ENCODE results near the gene C1orf210. TPM values are rescaled to one million over a fixed set of nuclear protein-coding genes. Genes with fewer than 3 reads are reported as not detected.

Gene C1orf210
- total and polyA plus RNA-seq, 9 of the 15 experiments (the other 6 are each of a cell fraction or from before 2014, with no cell fraction given), result 0.21 TPM; not detected in 8

DNA sequence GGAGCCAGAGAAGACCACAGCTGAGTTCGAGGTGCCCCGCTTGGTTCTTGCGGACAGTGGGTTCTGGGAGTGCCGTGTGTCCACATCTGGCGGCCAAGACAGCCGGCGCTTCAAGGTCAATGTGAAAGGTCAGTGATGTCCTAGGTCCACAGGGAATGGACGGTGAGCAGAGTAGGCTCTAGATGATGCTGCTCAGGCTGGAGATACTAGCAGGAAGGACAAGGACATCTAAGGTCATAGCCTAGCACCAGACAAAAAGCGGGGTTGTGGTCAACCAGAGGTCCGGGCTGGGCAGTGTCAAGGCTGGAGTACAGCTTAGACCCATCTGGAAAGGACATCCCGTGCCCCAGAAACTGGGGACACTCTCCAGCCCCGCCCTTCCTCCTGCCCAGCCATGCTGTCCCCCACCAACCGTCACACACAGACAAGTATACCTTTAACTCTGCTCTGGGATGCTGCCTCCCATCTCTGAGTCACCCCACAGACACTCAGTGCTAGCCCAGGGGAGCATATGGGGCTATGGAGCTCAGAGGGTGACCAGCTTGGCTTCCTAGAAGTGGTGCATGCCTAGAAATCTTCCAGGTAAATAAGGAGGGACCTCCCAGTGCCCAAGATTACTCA, 24.1 kb upstream of the C1orf210 start:
- ATAC-seq (no peak), FAIRE-seq (no peak), DNase-seq (ENCODE audit: extremely low read depth in 1 of 4, low spot score in 3 of 4) (no peak)
- Histone ChIP-seq H3K4me1 (replicated peaks in 1 of 2; ENCODE audit: control insufficient read depth in 2 of 2, insufficient read depth in 2 of 2, low read length in 2 of 2) (peaks cover 4 to 28% of the 10 kb centered on the region in 2 experiments; a peak in 4 of 5 replicates), H3K9me1 (ENCODE audit: control insufficient read depth, insufficient read depth, low read length) (no peaks in the 10 kb centered on the region), H2AFZ (ENCODE audit: low read depth, low read length) (no peak overlapping the region), H3K4me3 (no peak overlapping the region), H3K4me2 (ENCODE audit: insufficient read depth, low read length) (no peak overlapping the region), H4K20me1 (replicated peaks; ENCODE audit: control insufficient read depth, insufficient read depth, low read length) (no peaks in the 10 kb centered on the region; the same call in 1 of the 2 replicates), H3K27ac (ENCODE audit: extremely low read depth, low read depth, low read length) (no peak overlapping the region), H3K79me2 (ENCODE audit: control insufficient read depth, insufficient read depth, low read length) (no peaks in the 10 kb centered on the region), H3K9ac (ENCODE audit: insufficient read depth in 1 of 2, low read depth in 2 of 2, low read length in 2 of 2) (no peak overlapping the region), H3K36me3 (ENCODE audit: control insufficient read depth, insufficient read depth, low read length) (no peaks in the 10 kb centered on the region), H3K9me3 (replicated peaks; ENCODE audit: control insufficient read depth, insufficient read depth, low read depth, low read length) (0 out of 2 replicates have a peak, but pooled peaks cover 2% of the 10 kb centered on the region), H3K27me3 (ENCODE audit: control insufficient read depth in 2 of 2, insufficient read depth in 2 of 2, low read length in 2 of 2) (peaks cover 20 to 76% of the 10 kb centered on the region in 2 experiments)
- WGBS (ENCODE audit: insufficient coverage, low coverage, missing lambda C conversion rate), result 23% methylated on average over 13 of the region's 13 CpGs
- TF ChIP-seq ESRRA (IDR thresholded peaks at IDR 0.05; ENCODE audit: borderline replicate concordance, low read depth) (peak; percentile 60), TBL1XR1 (IDR thresholded peaks at IDR 0.05; ENCODE audit: low read length in 2 of 2) (no peak)
- ChIA-PET POLR2A (interaction anchor here (0.6 to 1.3 kb wide), 4 partner anchors 11 to 1658 kb away, joined by 3 to 6 read pairs (median 4); no protein-coding TSS in a partner anchor), CTCF (ENCODE audit: low intra/inter-chr PET ratio) (no interaction called here)
- in situ Hi-C loops (cut with MboI), result no loop called here
- BruUV-seq (replicated peaks), result no TSS peak
- intact Hi-C loops (cut with micrococcal nuclease), result no loop called here

DNA sequence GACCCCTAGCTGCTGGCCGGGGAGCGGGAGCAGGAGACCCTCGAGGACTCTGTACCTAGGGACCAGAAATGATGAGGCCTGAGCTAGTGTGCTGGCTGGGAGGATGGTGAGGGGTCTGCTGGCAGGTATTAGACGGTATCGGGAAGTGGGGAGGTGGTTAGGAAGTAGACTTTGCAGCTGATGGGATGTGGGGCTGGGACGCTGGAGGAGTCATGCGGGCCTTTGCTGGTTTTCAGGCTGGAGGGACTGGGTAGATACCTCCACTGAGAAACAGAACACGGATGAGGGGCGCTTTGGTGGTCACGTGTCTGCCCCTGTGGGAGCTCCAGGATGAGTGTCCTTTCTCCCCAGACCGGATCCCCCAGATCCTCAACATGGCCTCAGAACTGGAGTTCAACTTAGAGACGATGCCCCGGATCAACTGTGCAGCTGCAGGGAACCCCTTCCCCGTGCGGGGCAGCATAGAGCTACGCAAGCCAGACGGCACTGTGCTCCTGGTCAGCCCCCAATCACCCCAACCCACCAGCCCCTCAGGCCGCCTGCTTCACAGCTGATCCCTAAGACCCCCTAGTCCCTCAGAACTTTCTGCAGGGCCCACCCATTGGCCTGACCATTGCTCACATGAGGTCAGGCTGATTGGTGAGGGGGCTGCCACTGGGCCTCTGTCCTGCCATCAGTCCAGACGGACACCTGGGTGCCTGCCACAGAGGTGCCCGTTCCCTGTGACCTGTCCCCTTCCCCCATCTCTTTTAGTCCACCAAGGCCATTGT, 23.4 kb upstream of the C1orf210 start:
- intact Hi-C loops (cut with micrococcal nuclease) (no loop called here), in situ Hi-C loops (cut with MboI) (no loop called here)
- H3K4me3 ChIP-seq, result no peak overlapping the region
- H3K9ac ChIP-seq (ENCODE audit: insufficient read depth in 1 of 2, low read depth in 2 of 2, low read length in 2 of 2), result no peak overlapping the region
- no peak overlapping the region for H3K4me2 ChIP-seq (ENCODE audit: insufficient read depth, low read length)
- no peaks in the 10 kb centered on the region; the same call in 1 of the 2 replicates for H4K20me1 ChIP-seq (replicated peaks; ENCODE audit: control insufficient read depth, insufficient read depth, low read length)
- DNase-seq (ENCODE audit: extremely low read depth in 1 of 4, low spot score in 3 of 4) (peak in 1 of 4 experiments; percentile 22), FAIRE-seq (peak; percentile 11), ATAC-seq (peak; percentile 66)
- H3K27me3 ChIP-seq (ENCODE audit: control insufficient read depth in 2 of 2, insufficient read depth in 2 of 2, low read length in 2 of 2), result peaks cover 20 to 83% of the 10 kb centered on the region in 2 experiments
- no TSS peak for BruUV-seq (replicated peaks)
- H3K9me3 ChIP-seq (replicated peaks; ENCODE audit: control insufficient read depth, insufficient read depth, low read depth, low read length), result 0 out of 2 replicates have a peak, but pooled peaks cover 2% of the 10 kb centered on the region
- 23% methylated on average over 20 of the region's 20 CpGs for WGBS (ENCODE audit: insufficient coverage, low coverage, missing lambda C conversion rate)
- peaks cover 4 to 29% of the 10 kb centered on the region in 2 experiments; a peak in 4 of 5 replicates for H3K4me1 ChIP-seq (replicated peaks in 1 of 2; ENCODE audit: control insufficient read depth in 2 of 2, insufficient read depth in 2 of 2, low read length in 2 of 2)
- H2AFZ ChIP-seq (ENCODE audit: low read depth, low read length), result no peak overlapping the region
- ChIA-PET CTCF (ENCODE audit: low intra/inter-chr PET ratio) (no interaction called here), POLR2A (interaction anchor here (0.6 to 0.8 kb wide), 2 partner anchors 21 to 70 kb away, joined by 3 read pairs; no protein-coding TSS in a partner anchor)
- H3K36me3 ChIP-seq (ENCODE audit: control insufficient read depth, insufficient read depth, low read length), result no peaks in the 10 kb centered on the region
- H3K79me2 ChIP-seq (ENCODE audit: control insufficient read depth, insufficient read depth, low read length), result no peaks in the 10 kb centered on the region
- H3K9me1 ChIP-seq (ENCODE audit: control insufficient read depth, insufficient read depth, low read length), result no peaks in the 10 kb centered on the region
- H3K27ac ChIP-seq (ENCODE audit: extremely low read depth, low read depth, low read length), result no peak overlapping the region
- TF ChIP-seq NR2C1 (IDR thresholded peaks at IDR 0.05), result no peak
- no peak for TF ChIP-seq NR2C1 (tag; IDR thresholded peaks at IDR 0.05)
- TF ChIP-seq, protein P1, sequence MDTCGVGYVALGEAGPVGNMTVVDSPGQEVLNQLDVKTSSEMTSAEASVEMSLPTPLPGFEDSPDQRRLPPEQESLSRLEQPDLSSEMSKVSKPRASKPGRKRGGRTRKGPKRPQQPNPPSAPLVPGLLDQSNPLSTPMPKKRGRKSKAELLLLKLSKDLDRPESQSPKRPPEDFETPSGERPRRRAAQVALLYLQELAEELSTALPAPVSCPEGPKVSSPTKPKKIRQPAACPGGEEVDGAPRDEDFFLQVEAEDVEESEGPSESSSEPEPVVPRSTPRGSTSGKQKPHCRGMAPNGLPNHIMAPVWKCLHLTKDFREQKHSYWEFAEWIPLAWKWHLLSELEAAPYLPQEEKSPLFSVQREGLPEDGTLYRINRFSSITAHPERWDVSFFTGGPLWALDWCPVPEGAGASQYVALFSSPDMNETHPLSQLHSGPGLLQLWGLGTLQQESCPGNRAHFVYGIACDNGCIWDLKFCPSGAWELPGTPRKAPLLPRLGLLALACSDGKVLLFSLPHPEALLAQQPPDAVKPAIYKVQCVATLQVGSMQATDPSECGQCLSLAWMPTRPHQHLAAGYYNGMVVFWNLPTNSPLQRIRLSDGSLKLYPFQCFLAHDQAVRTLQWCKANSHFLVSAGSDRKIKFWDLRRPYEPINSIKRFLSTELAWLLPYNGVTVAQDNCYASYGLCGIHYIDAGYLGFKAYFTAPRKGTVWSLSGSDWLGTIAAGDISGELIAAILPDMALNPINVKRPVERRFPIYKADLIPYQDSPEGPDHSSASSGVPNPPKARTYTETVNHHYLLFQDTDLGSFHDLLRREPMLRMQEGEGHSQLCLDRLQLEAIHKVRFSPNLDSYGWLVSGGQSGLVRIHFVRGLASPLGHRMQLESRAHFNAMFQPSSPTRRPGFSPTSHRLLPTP (IDR thresholded peaks at IDR 0.05; ENCODE audit: borderline replicate concordance, extremely low read depth, insufficient read length), result no peak
- TF ChIP-seq, protein P2, sequence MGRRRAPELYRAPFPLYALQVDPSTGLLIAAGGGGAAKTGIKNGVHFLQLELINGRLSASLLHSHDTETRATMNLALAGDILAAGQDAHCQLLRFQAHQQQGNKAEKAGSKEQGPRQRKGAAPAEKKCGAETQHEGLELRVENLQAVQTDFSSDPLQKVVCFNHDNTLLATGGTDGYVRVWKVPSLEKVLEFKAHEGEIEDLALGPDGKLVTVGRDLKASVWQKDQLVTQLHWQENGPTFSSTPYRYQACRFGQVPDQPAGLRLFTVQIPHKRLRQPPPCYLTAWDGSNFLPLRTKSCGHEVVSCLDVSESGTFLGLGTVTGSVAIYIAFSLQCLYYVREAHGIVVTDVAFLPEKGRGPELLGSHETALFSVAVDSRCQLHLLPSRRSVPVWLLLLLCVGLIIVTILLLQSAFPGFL (CRISPR knock-in tag; IDR thresholded peaks at IDR 0.05), result no peak
- TF ChIP-seq TCFL5 (CRISPR knock-in tag; conservative IDR thresholded peaks at IDR 0.05), result no peak
- TF ChIP-seq GTF2F1 (IDR thresholded peaks at IDR 0.05; ENCODE audit: low read depth, low read length), result no peak
- TF ChIP-seq SMAD4 (CRISPR knock-in tag; conservative IDR thresholded peaks at IDR 0.05), result no peak
- TF ChIP-seq LARP7 (IDR thresholded peaks at IDR 0.05), result no peak
